HUDEP-2 (cell line): ENCODE data around the gene WDFY1.

Experiments
- DNase-seq, 76 experiments: peaks; one replicate each; lab custom pipeline; 2025; ENCODE audit not compliant: unreplicated experiment in 76 of 76; lab: John Stamatoyannopoulos, UW

Gene WDFY1

DNA sequence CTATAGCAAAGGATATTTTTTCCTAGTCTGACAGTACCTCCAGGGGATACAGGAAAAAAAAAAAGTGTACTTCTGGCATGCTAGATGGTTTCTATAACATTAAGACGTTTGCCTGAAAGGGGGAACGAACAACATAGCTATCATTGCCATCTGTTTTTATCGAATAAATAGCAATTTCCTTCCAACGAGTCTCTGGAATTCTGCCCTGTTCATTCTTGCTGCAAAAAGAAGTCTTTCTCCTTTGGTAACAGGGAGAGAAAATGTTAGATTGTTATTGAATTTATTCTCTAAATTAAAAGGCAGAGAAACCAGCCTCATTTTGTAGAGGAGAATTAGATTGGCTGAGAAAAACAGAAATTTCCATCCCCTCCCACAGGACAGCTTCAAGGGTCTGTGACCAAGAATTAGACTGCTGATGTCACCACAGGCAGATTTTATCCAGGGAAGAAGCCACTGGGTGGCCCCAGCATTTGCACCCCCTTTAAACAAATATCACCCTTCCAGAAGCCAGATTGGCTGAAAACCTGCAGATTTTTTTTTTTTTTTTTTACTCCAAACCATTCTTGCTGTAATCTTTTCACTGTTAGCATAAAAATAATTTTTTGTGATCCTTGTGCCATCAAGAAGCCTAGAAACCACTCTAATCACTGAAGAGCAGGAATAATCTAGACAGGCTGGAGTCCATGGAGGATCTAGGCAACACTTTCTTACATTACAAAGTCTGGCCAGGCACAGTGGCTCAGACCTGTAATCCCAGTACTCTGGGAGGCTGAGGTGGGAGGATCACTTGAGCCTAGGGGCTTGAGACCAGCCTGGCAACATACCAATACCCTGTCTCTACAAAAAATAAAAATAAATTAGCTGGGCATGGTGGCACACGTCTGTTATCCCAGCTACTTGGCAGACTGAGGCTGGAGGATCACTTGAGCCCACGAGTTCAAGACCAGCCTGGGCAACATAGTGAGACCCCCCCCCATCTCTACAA lies 12.0 kb downstream of the WDFY1 start:
- no peak for DNase-seq

- DNase-seq, result peak in 50 of 76 experiments; percentile 1 to 75 (median 28)
Measured at GRCh38 chr2:223930103-223930976, 14.8 kb downstream of the WDFY1 start.

- DNase-seq, result no peak
Measured at GRCh38 chr2:223929571-223930102, 15.5 kb downstream of the WDFY1 start.

- no peak for DNase-seq
Measured at GRCh38 chr2:223928113-223929006, 16.8 kb downstream of the WDFY1 start.

- DNase-seq, result no peak
Measured at GRCh38 chr2:223925106-223925505, 20.0 kb downstream of the WDFY1 start.

DNA sequence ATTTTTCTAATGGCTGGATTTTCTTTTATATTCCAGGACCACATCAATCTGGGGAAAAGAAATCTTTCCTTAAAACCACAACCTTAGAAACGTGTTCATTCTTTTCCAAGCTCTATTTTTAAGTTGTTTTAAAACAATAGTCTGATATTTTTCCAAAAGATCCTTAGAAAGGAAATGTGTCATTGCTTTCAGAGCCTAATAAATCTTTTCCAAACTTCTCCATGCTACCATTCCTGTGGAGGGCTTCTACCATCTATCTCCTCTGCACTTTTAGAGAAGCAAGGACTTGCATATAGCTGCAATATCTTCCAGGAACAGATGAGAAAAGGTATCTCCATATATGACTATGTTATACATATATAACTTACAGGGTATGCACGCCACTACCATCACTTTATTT lies 21.2 kb downstream of the WDFY1 start:
- no peak for DNase-seq

DNA sequence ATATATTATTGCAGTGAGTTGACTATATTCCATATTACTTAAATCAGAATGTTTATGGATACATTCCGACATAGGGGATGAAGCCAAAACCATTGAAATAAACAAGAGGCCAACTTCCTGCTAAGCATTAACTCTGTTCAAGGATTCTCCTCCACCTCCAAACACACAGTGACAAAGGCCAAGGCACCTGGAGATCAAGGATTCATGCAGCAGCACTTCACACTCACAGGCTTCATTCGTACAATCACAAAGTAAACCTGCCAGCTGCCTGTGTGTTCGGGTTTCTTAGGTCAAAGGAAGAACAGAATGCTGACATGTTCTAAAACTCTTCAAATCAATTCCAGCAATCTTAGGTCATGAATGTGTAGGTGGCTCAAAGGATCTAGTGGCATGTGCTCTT lies 22.8 kb downstream of the WDFY1 start:
- no peak for DNase-seq

GRCh38 chr2:223921204-223921603 lies 23.9 kb downstream of the WDFY1 start:
- no peak for DNase-seq

- DNase-seq, result no peak
Measured at GRCh38 chr2:223920109-223920508, 25.0 kb downstream of the WDFY1 start.

GRCh38 chr2:223918671-223919134 lies 26.4 kb downstream of the WDFY1 start:
- no peak for DNase-seq

GRCh38 chr2:223916181-223916920 lies 28.8 kb downstream of the WDFY1 start:
- no peak for DNase-seq

GRCh38 chr2:223915071-223915470 lies 30.1 kb downstream of the WDFY1 start:
- no peak for DNase-seq

GRCh38 chr2:223914324-223914723 lies 30.8 kb downstream of the WDFY1 start:
- no peak for DNase-seq

DNA sequence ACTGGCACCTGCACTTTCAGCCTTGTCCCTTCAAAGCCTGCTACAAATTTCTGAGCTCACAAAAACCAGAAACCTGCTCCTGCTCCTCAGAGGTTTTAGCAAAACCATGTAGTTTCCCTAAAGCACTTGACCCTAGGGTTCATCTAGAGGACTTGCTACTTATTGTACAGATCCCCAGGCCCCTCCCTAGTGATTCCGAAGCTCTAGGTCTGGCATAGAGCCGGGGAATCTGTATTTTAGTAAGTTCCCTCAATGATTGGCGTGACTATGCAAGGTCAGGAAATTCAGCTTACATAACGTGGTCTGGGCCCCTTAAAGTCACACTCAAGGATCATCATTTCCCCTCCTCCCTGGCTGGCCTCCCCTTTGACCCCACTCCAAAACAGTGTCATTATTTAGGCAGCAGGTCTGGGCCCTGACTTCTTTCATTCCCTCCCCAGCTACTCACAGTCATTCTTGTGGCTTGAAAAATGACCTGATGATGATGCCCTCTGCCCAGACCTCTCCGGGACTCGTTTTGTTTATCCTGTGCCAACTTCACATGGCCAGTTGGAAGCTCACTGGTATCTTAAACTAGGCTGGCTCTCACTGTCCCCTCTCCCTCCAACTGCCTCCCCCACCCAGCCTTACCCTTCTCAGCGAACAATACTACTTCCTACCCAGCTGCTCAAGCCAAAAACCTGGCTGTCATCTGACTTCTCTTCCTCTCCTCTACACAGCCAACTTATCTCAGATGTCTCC lies 36.0 kb downstream of the WDFY1 start:
- no peak for DNase-seq

DNA sequence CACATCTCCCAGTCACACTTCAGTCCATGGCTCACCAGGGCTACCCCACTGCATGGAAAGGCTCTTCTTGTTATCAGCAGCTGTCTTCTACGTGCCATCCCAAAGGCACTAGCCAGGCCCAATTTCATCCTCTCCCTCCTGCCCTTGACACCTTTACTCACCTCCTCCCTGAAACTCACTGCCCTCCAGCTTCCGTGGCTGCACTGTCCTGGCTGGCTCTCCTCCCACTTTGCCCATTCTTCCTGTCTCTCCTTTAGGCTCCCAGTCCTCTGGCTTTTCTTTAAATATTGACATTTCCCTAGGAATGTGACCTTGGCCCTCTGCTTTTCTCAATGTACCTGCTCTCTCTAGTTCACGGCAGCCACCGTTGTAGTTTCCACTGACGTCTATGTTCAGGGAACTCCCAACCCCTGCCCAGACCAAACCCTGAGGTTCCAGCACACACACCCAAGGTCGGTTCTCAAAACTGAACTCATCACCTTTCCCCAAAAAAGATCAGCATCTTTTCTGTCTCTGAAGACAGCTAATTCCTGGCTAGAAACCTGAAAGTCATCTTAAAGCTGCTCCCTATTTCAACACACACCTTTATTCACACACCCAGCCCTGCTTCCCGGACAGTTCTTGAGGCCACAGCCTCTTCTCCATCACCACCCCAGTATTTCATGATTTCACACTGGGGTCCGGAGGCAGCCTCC lies 36.7 kb downstream of the WDFY1 start:
- DNase-seq, result no peak

- DNase-seq, result no peak
Measured at GRCh38 chr2:223905996-223906395, 39.1 kb downstream of the WDFY1 start.

- no peak for DNase-seq
Measured at GRCh38 chr2:223901854-223902253, 43.3 kb downstream of the WDFY1 start.

- no peak for DNase-seq
Measured at GRCh38 chr2:223901311-223901710, 43.8 kb downstream of the WDFY1 start.
